ENCODE results near the gene NPAS3. TPM values are rescaled to one million over a fixed set of nuclear protein-coding genes. Genes with fewer than 3 reads are reported as not detected.

Gene NPAS3
- total and polyA plus RNA-seq, 2 of the 8 experiments (the other 6 are each of a cell fraction or from before 2014, with no cell fraction given): 0.11 to 0.60 TPM

DNA sequence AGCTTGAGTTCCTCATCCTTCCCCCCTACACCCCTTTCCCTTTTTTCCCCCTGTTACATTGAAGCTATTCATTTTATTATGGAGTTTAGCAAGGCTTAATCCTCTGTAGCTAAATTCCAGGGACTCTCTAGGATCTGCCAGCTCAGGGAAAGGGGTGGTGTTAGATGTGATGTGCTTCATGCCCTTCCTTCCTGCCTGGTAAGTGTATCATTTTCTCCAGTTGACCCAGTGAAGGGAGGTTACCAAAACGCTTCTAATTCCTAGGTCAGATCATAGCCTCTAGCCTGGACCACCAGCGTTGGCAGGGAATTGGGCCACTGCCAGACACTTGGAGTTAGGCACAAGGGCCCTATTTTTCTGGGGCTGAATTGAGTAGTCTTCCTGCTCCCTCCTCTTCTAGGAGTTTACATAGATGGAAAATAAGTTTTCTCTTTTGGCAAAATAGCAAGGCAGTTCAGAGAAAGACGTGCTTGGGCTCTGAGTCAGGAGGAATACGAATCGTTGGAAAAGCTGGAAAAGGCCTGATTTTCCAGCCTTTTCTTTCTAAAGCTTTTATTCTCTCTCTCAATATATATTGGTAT lies 88.3 kb downstream of the NPAS3 start:
- no peaks in the 10 kb centered on the region for H3K4me1 ChIP-seq (replicated peaks in 1 of 4; ENCODE audit: control insufficient read depth in 3 of 4, insufficient read depth in 4 of 4, low read length in 3 of 4)
- CTCF ChIA-PET (ENCODE audit: partially characterized antibody): interaction anchor here (0.7 kb wide), 1 partner anchor 824 kb away, joined by 3 read pairs; no protein-coding TSS in a partner anchor
- no peaks in the 10 kb centered on the region for H3K79me2 ChIP-seq (ENCODE audit: control insufficient read depth in 1 of 2, insufficient read depth in 2 of 2, low read length in 2 of 2)
- H3K36me3 ChIP-seq (ENCODE audit: control insufficient read depth in 2 of 4, insufficient read depth in 4 of 4, low read length in 3 of 4): no peaks in the 10 kb centered on the region
- H3K14ac ChIP-seq (ENCODE audit: insufficient read length): no peak overlapping the region
- no peaks in the 10 kb centered on the region for H3K9me3 ChIP-seq (ENCODE audit: insufficient read depth in 2 of 2, low read depth in 1 of 2, low read length in 1 of 2)
- no peaks in the 10 kb centered on the region for H4K20me1 ChIP-seq (replicated peaks in 1 of 2; ENCODE audit: control insufficient read depth in 1 of 2, insufficient read depth in 2 of 2, low read length in 2 of 2)
- H3K27me3 ChIP-seq (replicated peaks in 1 of 4; ENCODE audit: control insufficient read depth in 3 of 4, extremely low read depth in 1 of 4, insufficient read depth in 3 of 4, low read length in 3 of 4): no peaks in the 10 kb centered on the region
- H4K91ac ChIP-seq (replicated peaks; ENCODE audit: insufficient read length, low read length): no peak overlapping the region
- POLR2A ChIA-PET (ENCODE audit: partially characterized antibody): no interaction called here
- H2BK20ac ChIP-seq (ENCODE audit: low read length): no peak overlapping the region
- H2BK120ac ChIP-seq (replicated peaks; ENCODE audit: low read depth, low read length): no peak overlapping the region
- H3K4me3 ChIP-seq (ENCODE audit: extremely low read depth in 1 of 4, insufficient read depth in 2 of 4, low read depth in 3 of 4, low read length in 4 of 4): no peak overlapping the region
- H2AK5ac ChIP-seq (ENCODE audit: low read depth, low read length): no peak overlapping the region
- no peak overlapping the region for H4K5ac ChIP-seq (ENCODE audit: insufficient read length, low read depth, low read length)
- H2AFZ ChIP-seq (ENCODE audit: low read length): no peak overlapping the region
- no peak overlapping the region for H3K4me2 ChIP-seq (ENCODE audit: insufficient read depth in 1 of 2, low read depth in 2 of 2, low read length in 2 of 2)
- no peak overlapping the region for H3K18ac ChIP-seq (ENCODE audit: extremely low read depth, low read length)
- no peak overlapping the region for H3K56ac ChIP-seq (replicated peaks; ENCODE audit: insufficient read length, low read depth, low read length)
- FAIRE-seq (no peak), DNase-seq (ENCODE audit: low read depth in 1 of 2, low spot score in 2 of 2) (no peak)
- no peak overlapping the region for H3K4ac ChIP-seq (replicated peaks; ENCODE audit: insufficient read length, low read depth, low read length)
- no peak overlapping the region for H2BK5ac ChIP-seq (ENCODE audit: low read depth, low read length)
- no peak overlapping the region for H4K8ac ChIP-seq (ENCODE audit: extremely low read depth, insufficient read depth, low read length)
- no peak overlapping the region for H3K9ac ChIP-seq (replicated peaks in 1 of 4; ENCODE audit: extremely low read depth in 1 of 4, low read depth in 3 of 4, low read length in 3 of 4)
- H2BK15ac ChIP-seq (ENCODE audit: low read length): no peak overlapping the region
- no peaks in the 10 kb centered on the region for H3K23me2 ChIP-seq (ENCODE audit: low read depth, low read length)
- no peak overlapping the region for H3K27ac ChIP-seq (ENCODE audit: low read depth, low read length)
- H2BK12ac ChIP-seq (ENCODE audit: low read depth, low read length): no peak overlapping the region
- no peak overlapping the region for H3K23ac ChIP-seq (ENCODE audit: insufficient read length)
- 94% methylated on average over 5 of the region's 5 CpGs; no CpG with 5 or more reads in 1 of the 2 experiments for WGBS, 2 experiments (ENCODE audit: extremely low coverage in 1 of 2, insufficient coverage in 1 of 2, insufficient read length in 1 of 2, insufficient replicate concordance in 2 of 2, low coverage in 1 of 2, low lambda C conversion rate in 2 of 2, missing lambda C conversion rate in 1 of 2)
- H3K79me1 ChIP-seq (ENCODE audit: low read depth, low read length): no peaks in the 10 kb centered on the region
- TF ChIP-seq CEBPB (IDR thresholded peaks at IDR 0.05; ENCODE audit: low read depth, low read length) (no peak), GTF2F1 (IDR thresholded peaks at IDR 0.05; ENCODE audit: borderline replicate concordance, low read depth, low read length) (no peak), BACH1 (IDR thresholded peaks at IDR 0.05; ENCODE audit: low read length) (no peak), HDAC6 (IDR thresholded peaks at IDR 0.05; ENCODE audit: low read depth, low read length) (no peak), RFX5 (IDR thresholded peaks at IDR 0.05; ENCODE audit: borderline replicate concordance, low read depth, low read length) (no peak), BRCA1 (IDR thresholded peaks at IDR 0.05; ENCODE audit: low read depth, low read length) (no peak), RBBP5 (IDR thresholded peaks at IDR 0.05; ENCODE audit: borderline replicate concordance, low read depth, low read length) (no peak), GABPA (IDR thresholded peaks at IDR 0.05; ENCODE audit: borderline replicate concordance, insufficient read depth, low read length) (no peak), SIRT6 (IDR thresholded peaks at IDR 0.05; ENCODE audit: low read length) (no peak)
- TF ChIP-seq, protein P1, sequence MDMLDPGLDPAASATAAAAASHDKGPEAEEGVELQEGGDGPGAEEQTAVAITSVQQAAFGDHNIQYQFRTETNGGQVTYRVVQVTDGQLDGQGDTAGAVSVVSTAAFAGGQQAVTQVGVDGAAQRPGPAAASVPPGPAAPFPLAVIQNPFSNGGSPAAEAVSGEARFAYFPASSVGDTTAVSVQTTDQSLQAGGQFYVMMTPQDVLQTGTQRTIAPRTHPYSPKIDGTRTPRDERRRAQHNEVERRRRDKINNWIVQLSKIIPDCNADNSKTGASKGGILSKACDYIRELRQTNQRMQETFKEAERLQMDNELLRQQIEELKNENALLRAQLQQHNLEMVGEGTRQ (IDR thresholded peaks at IDR 0.05; ENCODE audit: low read length): no peak
- TF ChIP-seq, protein P2, sequence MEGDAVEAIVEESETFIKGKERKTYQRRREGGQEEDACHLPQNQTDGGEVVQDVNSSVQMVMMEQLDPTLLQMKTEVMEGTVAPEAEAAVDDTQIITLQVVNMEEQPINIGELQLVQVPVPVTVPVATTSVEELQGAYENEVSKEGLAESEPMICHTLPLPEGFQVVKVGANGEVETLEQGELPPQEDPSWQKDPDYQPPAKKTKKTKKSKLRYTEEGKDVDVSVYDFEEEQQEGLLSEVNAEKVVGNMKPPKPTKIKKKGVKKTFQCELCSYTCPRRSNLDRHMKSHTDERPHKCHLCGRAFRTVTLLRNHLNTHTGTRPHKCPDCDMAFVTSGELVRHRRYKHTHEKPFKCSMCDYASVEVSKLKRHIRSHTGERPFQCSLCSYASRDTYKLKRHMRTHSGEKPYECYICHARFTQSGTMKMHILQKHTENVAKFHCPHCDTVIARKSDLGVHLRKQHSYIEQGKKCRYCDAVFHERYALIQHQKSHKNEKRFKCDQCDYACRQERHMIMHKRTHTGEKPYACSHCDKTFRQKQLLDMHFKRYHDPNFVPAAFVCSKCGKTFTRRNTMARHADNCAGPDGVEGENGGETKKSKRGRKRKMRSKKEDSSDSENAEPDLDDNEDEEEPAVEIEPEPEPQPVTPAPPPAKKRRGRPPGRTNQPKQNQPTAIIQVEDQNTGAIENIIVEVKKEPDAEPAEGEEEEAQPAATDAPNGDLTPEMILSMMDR (IDR thresholded peaks at IDR 0.05; ENCODE audit: control extremely low read depth in 1 of 3, insufficient read depth in 1 of 3, low read depth in 1 of 3, low read length in 3 of 3): no peak

All from H1 (cell line).